Measurements from ENCODE around the gene EXOG.

GRCh38 chr3:38468765-38469164 is 27.4 kb upstream of the EXOG start:
- TF ChIP-seq EZH2 (IDR thresholded peaks at IDR 0.05; ENCODE audit: low read length) (no peak), CTCF (optimal IDR thresholded peaks at IDR 0.05 in 1 of 3, IDR thresholded peaks at IDR 0.05 in 1 of 3, conservative IDR thresholded peaks at IDR 0.05 in 1 of 3; ENCODE audit: extremely low read depth in 1 of 3, insufficient read depth in 2 of 3, low read length in 3 of 3) (no peak)
